CD4-positive, alpha-beta T cell treated with Interleukin-15 for 4 hours (primary cell): ENCODE data around the gene VASH2.
"Not testable (repeated sequence)": the region's sequence is repeated elsewhere in the genome, so short reads cannot be mapped to it uniquely, and the experiment has no call there.

ENCODE experiments used
- DNase-seq: peaks from one replicate; pipeline ENCODE4 v3.0.0-alpha.2; 2020; ENCODE audit warnings: low spot score

Gene VASH2

DNA sequence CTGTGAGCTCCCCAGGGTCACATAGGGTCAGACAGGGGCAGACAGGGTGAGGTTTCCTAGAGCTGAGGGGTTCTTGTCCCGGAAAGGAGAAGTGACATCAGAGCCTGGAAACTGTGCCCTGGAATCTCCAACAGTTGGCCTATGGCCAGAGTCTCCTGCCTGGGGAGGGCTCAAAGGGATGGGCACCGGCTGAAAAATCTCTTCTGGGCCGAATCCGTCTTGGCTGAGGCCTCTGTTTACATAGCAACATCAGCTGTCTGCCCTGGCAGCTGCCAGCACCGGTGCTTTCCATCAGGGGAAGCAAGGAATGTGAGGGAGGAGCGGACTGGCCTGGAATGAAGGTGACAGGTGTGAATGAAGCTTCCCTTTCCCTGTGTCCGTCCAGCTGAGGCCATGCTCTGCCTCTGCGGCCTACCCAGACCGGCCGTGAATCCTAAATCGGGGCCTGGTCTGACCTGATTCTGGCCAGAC lies 30.7 kb downstream of the VASH2 start:
- no peak for DNase-seq

DNA sequence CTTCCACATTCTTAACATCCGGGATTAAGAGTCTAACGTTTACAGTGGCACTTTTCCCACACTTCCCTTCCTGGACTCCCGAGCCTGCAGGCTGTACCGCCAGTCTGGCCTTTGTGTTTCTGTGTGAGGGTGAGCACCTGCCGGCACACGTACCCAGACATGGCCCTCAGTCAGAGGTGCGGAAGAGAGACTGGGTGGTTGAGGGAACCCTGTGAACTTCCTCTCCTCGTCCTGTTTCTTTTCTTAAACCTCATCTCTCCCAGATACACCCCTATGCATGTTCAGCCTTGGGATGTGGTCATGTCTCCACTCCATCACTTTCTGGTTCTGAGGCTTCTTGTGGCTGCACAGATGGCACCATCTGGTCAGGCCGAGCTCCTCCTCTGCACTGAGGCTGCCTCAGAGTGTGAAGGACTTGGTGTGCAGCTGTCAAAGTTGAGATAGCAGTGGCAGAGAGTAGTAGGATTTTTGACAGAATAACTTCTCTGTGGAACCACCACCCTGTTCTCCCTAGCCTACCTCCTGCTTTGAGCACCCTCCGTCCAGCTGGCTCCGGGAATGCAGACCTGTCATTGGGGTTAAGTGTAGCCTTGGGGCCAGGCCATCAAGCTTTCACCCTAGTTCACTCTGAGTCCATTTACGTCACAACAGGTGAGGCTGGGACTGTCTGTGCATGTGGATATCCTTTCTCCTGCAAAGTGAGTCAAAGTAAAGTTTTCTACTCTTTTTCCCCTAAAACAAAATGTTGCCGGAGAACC lies 31.4 kb downstream of the VASH2 start:
- DNase-seq, result no peak

DNA sequence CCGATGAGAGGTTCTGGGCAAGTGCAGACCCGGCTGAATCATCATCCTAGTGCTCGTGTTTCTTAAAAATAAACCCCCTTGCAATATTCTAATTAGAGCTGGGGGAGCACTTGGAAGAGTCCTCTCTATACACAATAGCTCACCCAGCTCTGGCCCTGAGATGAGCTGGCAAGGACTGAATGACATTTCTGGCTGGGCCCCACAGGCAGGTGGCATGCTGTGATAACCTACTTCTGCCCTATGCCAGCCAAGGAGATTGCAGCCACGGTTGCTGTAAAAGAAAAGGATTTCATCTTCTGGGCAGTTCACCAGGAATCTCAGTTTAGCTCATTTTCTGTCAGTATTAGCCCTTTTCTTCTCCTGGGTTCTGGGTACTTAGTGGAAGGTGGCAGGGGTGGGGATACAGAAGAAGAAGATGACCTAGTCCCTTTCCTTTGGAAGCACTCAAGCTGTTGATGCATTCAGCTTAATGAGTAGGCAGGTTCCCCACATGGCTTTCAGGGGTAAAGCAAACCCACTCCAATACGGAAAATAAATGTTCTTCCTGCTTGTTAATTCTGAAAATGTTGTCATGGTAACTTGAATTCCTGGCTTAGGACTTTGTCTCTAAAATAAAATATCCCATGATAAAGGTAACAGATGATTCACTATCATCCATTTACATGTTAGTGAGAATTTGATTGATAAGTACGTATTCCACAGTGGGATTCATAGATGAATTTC lies 32.2 kb downstream of the VASH2 start:
- DNase-seq, result no peak

DNA sequence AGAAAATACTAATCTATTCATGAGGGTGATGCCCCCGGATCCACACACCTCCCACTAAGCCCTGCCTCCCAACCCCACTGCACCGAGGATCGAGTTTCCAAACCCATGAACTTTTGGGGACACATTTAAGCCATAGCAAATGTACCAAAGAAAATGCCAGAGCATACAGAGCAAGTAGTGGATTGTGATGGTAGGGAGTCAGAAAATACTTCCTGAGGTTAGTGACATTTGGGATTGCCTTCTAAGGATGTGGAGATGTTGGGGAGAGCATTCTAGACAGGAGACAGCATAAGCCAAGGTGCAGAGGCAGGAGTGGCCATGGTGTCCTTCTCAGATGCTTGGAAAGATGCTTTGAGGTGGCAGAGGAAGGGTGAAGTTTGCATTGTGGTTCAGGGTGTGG lies 33.1 kb downstream of the VASH2 start:
- DNase-seq, result no peak

DNA sequence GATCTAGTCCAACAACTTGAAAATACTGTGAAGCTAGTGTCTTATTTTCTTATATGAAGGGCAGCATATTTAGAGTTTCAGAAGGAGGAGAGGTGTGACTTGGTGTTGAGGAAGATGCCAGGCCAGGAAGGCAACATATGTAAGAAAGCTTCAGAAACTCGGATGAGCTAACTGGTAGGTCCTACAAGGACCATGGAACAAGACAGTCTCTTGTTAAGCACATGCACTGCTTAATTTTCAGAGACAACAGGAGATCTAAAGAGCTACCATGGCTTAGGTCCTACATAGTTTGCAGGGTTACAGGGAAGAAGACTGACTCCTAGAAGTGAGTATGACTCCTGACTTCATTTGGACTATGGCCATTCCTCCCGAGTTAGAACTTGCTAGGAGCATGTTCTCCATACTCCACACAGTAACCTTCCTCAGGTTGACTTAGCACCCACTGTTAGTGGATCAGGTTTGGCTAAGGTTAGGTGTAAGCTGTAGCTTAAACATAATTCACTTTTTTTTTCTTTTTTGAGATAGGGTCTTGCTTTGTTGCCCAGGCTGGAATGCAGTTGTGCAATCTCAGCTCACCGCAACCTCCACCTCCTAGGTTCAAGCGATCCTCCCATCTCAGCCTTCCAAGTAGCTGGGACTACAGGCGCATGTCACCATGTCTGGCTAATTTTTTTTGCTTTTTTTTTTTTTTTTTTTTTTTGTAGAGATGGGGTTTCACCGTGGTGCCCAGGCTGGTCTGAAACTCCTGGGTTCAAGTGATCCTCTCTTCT lies 34.4 kb downstream of the VASH2 start:
- DNase-seq, result no peak

DNA sequence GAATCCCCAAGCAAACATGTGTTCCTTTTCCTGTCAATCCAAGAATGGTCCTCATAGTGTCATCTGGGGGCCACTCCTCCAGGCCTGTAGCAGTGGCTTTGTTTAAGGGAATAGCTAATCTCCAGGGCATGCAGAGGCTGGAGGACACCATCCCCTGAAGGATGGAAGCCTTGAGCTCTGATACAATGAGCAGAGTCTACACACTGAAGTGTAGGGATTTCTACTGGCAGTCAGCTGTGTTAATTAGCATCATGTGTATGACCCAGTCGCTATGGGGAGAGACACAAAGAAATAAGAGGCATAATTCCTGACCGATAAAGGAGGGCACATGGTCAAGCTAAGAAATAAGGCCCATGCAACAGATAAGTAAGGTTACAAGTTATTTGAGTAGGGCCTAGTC lies 36.2 kb downstream of the VASH2 start:
- DNase-seq, result no peak

DNA sequence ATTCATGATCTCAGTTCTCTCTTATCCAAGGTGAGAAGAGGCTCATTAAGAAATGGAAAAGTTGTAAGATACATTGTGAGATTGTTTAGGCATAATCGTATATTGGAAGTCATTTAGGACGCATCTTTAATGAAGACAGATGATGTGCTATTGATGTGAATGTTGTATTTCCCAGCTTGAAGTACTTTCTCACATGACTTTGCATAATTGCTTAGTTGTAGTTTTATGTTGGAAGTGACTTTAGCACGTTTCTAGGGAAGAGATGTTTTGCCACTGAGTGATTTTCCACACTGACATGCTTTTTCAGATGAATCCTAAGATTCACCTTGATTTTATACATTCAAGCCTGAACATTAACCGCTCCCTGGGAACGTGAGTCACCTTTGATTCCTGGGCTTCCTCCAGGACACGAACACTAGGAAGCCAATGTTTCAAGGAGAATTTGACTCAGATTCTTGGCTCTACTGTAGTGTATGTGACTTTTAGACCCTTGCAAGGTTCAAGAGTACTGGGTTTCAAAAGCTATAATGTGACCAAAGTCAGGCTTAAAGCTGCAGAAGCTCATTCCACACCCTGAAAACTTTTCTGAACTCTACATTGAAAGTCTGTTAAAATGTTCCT lies 37.5 kb downstream of the VASH2 start:
- no peak for DNase-seq

DNA sequence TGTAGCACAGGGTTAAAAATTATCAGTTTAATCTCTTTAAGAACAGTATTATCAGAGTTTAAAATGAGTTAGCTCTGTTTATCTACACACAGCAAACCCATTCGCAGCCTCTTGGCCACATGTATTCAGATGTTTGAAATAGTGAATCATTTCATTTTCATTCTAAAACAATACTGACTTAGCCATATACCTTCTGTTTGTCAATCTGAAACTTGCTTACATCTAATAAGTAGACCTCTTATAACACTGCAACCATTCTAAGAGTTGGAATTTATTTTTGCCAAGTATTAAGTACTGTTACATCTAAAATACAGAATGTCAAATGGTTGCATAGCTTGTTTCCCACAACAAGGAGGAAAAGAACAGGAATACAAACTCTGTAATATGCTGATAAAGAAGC lies 39.9 kb downstream of the VASH2 start:
- DNase-seq, result no peak

DNA sequence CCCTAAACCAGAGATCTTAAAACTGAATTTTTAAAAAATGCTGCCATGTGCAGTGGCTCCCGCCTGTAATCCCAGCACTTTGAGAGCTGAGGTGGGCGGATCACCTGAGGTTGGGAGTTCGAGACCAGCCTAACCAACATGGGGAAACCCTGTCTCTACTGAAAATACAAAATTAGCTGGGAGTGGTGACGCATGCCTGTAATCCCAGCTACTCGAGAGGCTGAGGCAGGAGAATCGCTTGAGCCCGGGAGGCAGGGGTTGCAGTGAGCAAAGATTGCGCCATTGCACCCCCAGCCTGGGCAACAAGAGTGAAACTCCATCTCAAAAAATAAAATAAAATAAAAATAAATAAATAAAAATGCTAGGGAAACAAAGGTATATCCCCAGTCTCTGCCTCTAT lies 43.6 kb downstream of the VASH2 start:
- not testable (repeated sequence) for DNase-seq

DNA sequence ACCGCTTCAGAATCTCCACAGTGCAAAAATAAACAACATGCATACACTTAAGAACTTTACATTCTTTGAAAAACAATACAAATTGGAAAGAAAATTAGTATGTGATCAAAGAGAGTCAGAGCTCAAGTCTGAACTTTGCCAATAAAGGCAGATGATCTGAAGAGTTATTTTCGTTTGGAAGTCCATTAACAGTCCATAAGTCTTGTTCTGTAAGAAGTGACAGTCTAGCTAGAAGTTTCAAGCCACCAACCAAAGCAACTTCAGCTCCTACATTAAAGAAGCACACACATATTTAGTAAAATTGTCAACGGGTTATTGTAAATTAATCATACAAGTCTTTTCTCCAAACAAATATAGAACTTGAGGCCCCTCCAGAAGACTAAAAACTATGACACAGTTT lies 44.6 kb downstream of the VASH2 start:
- DNase-seq, result no peak

DNA sequence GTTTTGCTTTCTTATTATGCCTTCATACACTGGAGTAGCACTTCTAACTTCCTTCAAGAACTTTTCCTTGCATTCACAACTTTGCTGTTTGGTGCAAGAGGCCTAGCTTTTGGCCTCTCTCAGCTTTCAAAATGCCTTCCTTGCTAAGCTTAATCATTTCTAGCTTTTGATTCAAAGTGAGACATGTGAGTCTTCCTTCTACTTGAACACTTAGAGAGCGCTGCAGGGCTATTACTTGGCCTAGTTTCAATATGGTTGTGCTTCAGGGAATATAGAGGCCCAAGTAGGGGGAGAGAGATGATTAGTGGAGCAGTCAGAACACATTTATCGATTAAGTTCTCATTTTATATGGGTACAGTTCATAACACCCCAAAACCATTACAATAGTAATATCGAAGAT lies 52.9 kb downstream of the VASH2 start:
- no peak for DNase-seq

DNA sequence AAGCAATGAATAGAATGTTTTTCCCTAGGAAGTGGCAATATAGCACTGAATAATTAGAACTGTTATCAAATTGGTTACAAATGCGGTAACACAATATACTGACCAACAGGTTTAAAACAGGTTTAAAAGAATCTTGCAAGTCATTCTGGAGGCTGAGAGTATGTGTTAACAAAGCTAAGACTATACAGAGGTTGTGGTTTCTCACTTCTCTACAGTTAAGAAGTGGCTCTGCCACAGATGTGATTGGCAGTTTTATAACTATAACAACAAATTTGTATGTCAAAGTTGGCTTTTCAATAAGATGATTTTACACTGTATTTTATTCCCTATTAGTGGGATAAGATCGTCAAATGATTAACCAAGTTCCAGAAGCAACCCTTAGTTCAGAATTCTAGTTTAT lies 58.2 kb downstream of the VASH2 start:
- no peak for DNase-seq

DNA sequence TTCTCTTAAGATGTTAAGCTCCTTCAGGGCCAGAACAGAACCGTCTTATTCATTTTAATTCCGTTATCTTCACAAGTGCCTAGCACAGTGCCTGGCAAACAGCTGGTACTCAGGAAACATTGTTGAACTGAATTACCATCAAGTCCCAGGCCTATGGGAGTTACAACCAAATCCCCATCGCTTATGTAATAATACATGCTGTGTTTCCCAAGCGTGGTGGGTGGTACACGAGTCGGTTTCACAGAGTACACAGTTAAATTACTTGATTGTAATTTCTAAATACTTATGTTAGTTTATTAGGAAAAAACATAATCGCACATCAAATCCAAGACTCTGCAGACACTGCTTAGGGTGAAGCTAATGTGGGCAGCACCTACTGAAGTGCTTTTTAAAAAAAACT lies 64.3 kb downstream of the VASH2 start:
- no peak for DNase-seq

DNA sequence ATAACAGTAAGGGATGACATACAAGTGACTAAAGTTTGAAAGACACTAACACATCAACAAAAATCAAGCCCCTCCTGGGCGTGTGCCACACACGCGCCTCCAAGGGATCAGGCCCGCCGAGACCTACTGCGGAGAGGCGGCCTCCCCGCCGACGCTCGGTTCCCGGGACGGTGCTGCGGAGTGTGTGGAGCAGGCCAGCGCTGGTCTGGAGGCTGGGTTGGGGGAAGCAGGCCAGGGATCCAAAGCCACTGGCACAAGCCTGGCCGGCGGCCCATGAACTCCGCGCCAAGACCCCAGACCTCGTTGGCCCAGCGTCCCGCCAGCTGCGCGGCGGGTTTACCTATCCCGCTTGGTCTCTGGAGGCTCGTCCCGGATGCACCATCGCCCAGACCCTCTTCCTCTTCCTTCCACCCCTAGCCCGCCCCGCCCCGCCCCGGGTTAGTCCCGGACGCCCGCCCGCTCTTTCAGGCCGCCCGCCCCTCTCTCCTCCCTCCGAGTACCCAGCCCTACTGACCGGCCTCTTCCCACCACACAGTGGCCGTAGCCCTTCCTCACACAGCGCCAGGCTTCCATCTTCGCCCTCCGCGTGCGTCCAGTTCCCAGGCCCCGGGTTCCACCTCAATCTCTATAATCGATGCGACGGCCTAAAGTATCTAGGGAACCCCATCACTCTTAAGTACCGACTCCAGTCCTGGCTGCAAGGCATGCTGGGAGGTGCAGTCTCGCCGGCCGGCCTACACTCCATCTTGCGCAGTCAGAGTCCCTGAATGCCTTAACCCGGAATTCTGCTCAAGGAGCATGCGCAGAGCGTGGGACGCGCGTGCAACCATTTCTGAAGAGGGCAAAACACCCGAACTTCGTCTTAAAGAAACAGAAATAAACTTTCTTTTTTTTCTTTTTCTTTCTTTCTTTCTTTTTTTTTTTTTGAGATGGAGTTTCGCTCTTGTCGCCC lies 65.0 kb downstream of the VASH2 start, which contains the start of gene ANGEL2:
Gene ANGEL2 (minus strand): TSS at position 769 of the 952 bp plus-strand sequence. CDS start 196 bp downstream, at position 573.
- peak; percentile 97 for DNase-seq

DNA sequence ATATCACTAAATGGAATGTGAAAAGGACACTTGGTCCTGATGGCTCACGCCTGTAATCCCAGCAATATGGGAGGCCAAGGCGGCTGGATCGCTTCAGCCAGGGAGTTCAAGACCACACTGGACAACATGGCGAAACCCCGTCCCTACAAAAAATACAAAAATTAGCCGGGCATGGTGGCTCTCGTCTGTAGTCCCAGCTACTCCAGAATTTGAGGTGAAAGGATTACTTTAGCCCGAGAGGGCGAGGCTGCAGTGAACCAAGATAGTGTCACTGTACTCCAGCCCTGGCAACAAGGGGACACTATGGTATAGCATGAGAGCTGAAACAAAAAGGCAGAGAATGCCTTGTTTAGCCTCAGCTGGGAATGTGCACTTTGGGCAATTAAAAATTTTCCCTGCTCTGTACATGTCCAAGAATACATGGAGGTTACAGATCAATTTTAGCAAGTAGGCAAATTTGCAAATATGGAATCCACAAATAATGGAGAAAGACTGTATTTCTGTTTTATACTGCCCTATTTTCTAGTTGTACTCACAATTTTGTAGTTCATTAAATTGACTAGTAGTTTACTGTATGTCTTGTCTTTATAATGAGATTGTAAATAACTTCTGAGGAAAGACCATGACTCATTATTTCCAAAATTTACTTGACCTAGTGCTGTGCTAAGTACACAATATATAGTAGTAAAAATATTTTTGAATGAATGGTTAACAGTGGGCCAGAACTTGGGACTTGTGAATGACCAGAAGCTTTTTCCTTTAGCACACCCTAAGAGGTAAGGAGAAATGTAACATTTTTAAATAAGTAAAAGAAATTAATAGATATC lies 67.3 kb downstream of the VASH2 start:
- no peak for DNase-seq

DNA sequence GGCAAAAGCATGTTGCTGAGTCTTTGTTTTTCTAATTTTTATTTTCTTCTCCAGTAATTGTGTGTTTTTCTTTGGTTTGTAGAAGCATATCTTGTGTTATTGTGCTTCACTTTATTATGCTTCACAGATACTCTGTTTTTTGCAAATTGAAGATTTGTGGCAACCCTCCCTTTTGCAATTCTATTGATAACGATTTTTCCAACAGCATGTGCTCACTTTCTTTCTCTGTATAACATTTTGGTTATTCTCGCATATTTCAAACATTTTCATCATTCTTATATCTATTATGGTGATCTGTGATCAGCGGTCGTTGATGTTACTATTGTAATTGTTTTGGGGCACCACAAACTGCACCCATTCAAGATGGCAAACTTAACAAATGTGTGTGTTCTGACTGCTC lies 69.1 kb downstream of the VASH2 start:
- no peak for DNase-seq

DNA sequence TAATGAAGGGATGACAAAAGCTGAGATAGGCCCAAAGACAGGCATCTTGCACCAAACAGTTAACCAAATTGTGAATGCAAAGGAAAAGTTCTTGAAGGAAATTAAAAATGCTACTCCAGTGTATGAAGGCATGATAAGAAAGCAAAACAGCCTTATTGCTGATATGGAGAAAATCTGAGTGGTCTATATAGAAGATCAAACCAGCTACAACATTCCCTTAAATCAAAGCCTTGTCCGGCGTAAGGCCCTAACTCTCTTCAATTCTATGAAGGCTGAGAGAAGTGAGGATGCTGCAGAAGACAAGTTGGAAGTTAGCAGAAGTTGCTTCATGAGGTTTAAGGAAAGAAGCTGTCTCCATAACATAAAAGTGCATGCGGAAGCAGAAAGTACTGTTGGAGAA lies 69.7 kb downstream of the VASH2 start:
- DNase-seq, result no peak

DNA sequence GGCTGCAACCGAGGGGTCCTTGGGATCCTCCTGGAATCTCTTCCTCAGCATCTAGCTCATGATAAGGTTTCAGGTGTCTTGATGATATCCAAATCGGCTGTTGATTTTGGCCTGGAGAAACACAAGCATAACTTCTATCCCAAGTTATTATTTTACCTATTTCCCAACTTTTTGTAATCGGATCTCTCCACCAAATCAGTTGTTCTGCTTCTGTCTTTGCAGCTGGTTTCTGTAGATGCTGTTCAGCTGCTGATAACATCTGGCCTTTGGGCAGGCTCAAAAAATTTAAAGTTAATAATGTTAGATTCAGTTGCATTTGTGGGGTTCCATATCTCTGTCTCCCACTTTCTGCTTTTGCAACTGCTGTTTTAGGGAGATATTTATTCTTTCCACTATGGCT lies 76.7 kb downstream of the VASH2 start:
- not testable (repeated sequence) for DNase-seq

DNA sequence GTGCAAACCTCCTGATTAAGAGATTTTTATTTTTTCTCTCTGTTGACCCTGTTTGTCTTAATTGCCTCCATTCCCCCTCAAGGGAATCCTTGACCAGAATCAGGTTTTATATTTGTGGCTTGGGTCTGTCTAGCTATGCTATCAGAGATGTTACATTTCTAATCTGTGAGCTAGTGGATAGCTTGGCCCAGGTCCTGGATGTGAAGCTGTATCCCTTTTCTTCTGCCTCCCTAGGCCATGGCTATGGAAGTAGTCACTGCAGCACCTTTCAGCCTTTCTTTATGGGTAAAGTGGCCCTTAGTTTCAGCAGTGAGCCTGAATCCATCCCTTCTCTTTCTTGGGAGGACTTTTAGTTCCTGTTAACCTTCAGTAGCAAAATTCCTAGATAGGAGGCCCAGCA lies 82.3 kb downstream of the VASH2 start:
- no peak for DNase-seq

DNA sequence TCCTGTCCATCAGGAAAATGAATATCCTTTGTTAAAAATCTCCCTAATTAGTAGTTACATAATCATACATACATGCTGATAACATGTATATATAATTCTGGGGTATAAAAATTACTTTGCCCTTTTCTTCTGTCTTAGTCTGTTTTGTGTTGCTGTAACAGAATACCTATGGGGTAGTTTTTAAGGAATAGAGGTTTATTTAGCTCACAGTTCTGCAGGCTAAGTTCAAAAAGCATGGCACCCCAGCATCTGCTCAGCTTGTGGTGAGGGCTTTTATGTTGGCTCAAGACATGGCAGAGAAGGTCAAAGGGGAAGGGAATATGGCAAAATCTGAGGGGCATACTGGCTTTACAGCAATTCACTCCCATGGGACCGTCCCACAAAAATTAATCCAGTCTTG lies 84.4 kb downstream of the VASH2 start:
- DNase-seq, result no peak
